GM12872 (cell line): ENCODE results near the gene USP48.

Source experiments
- TF ChIP-seq, protein P1 (sequence below): IDR thresholded peaks from 3 replicates; pipeline ENCODE4 v1.5.1; 2011; ENCODE audit warnings: low read depth, mild to moderate bottlenecking, low read length, moderate library complexity; ENCODE audit not compliant: insufficient read depth

USP48 gene

DNA sequence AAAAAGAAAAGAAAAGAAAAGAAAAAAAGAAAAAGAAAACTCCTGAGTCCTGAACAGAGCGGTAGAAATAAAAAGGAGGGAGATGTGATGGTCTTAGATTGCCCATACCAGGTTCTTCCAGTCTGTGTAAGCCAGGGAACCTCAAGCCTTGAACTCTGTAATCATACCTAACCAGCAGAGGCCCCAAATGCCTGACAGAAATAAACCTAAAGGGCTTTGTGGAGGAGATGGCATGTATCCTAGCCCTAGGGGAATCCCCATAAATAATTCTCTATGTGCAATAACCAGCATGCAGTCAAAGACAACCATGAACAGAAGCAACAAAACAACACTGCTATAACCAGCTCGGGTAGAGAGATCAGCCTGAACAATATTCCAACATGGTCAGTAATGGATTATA, 40.4 kb downstream of the USP48 start:
- TF ChIP-seq, protein P1, sequence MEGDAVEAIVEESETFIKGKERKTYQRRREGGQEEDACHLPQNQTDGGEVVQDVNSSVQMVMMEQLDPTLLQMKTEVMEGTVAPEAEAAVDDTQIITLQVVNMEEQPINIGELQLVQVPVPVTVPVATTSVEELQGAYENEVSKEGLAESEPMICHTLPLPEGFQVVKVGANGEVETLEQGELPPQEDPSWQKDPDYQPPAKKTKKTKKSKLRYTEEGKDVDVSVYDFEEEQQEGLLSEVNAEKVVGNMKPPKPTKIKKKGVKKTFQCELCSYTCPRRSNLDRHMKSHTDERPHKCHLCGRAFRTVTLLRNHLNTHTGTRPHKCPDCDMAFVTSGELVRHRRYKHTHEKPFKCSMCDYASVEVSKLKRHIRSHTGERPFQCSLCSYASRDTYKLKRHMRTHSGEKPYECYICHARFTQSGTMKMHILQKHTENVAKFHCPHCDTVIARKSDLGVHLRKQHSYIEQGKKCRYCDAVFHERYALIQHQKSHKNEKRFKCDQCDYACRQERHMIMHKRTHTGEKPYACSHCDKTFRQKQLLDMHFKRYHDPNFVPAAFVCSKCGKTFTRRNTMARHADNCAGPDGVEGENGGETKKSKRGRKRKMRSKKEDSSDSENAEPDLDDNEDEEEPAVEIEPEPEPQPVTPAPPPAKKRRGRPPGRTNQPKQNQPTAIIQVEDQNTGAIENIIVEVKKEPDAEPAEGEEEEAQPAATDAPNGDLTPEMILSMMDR, result no peak

DNA sequence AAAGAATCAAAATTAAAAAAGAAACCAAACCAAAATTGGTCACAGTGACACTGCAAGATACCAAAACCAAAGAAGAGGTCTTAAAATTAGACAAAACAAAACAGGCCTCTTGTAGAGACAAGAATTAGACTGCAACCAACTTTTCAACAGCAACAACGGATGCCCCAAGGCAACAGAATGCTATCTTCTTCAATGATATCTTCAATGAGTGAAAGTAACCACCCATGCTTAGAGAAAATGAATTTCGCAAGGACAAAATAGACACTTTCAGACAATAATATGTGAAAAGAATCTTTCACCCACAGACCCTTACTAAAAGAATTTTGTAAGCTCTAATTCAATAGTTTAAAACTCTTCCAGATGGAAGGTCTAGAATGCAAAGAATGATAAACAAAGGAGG, 41.7 kb downstream of the USP48 start:
- TF ChIP-seq, protein P1, result no peak

DNA sequence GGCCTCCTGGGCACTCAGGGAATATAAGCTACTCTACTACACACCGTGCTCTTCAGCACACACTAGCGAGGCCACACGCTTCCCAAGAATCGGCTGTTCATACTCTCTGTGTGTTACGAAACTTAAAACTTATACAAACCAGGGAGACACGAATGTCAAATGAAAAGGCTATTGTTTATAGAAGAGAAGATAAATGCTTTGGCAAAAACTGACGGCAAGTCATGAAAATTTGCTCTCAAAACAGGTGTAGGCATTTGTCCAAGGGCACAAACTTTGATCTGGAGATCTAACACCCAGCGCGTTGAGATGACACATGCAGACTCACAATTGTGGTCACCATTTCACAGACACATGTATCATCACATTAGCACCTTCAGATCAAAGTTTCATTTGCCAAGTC, 46.1 kb downstream of the USP48 start:
- TF ChIP-seq, protein P1, result no peak

DNA sequence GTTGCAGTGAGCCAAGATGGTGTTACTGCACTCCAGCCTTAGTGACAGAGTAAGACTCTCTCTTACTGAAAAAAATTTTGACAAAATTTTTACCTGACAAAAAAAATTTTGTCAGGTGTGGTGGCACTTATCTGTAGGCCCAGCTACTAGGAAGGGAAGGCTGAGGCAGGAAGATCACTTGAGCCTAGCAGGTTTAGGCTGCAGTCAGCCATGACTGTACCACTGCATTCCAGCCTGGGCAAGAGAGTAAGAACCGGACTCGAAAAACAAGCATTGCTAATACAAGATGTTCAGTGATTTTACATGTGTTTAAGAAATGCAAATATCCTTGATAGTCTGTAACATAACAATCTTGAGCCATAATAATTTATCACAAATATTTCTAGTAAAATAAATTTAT, 46.9 kb downstream of the USP48 start:
- TF ChIP-seq, protein P1, result no peak

DNA sequence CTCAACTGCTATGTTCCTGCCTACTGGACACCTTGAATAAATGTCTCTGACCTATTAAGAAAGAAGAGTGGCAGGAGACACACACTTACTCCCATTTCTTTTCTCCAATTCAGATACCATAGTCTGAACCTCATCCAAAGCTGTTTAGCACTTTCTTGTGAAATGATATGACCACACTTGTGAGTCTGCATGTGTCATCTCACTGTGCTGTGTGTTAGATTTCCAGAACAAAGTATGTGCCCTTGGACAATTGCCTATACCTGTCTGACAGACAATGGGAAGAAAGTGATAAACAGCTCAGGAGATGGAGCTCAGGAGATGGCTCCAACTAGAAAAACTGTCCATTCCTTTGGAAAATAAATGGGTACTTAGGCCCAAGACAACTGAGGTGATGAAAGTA, 48.4 kb downstream of the USP48 start:
- TF ChIP-seq, protein P1, result no peak

DNA sequence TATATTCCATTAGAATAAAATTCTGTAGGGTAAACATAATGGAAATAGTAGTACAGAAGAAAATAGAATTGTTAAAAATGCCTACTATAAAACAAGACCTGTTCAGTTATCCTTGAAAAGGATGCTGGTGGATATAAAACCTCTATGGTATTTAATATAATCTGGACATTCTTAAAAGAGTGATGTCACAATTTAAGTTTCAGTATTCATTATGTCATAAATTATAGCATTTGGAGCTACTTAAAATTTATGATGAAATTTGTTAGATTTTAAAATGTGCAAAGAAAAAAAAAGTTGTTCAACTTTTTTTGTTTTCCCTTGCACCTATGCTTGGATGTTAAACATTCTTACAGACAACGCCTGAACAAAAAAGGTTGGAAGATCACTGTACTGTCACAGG, 50.3 kb downstream of the USP48 start:
- TF ChIP-seq, protein P1, result no peak

DNA sequence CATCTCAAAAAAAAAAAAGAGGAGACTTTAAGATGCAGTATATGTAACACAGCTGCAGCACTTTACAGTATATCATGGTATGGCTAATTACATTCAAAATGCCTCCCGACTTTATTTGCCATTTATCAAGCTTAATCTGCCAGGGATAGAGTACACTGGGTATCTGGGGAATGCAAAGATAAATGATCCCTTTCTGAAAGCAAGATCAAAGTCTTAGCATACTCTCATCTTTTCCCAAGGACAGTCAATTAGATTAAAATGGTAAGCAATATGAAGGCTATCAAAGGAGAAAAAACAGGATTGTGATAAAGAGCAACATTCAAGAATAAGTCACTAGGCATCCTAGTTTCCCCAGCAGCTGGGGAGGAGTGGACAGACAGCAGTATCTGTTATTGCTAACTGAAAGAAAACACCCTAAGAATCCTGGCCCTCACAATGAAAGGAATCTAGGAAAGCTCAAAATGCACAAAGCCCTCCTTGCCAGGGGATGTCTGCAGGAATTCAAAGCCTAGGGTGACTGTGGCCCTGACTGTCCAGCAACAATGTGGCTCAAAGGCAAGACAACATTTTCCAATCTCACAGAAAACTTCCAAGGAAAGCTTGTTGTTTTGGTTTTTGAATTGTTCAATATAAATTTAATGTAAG, 57.1 kb downstream of the USP48 start:
- TF ChIP-seq, protein P1, result no peak
